Activated CD8-positive, alpha-beta T cell treated with anti-CD3 and anti-CD28 coated beads, Interleukin-2, amount 10 ng/mL, durations not matched to agents 7 days and 5 days (primary cell): ENCODE data around the gene SPTB. TPM values are rescaled to one million over a fixed set of nuclear protein-coding genes. Genes with fewer than 3 reads are reported as not detected.

Experiments used
- ATAC-seq: fragments of 150-1000 bp; cut with Tn5 transposase; one replicate; pipeline ENCODE4 v1.10.0; 2021; ENCODE audit warnings: moderate library complexity
- CTCF ChIA-PET: fragments of 350-600 bp; sonication (Branson Sonifier 250); formaldehyde crosslinking; loops from one replicate; lab custom pipeline; 2021; ENCODE audit warnings: antibody characterized with exemption; lab: Charles Lee
- POLR2A ChIA-PET: fragments of 350-600 bp; sonication (Branson Sonifier 250); formaldehyde crosslinking; loops from one replicate; lab custom pipeline; 2021; ENCODE audit warnings: antibody characterized with exemption; lab: Charles Lee
- DNase-seq: peaks from one replicate; pipeline ENCODE4 v3.0.0-alpha.2; 2020
- H3K27ac Mint-ChIP-seq: one replicate; pipeline ENCODE4 v1.8.0; 2021; ENCODE audit warnings: mild to moderate bottlenecking, mixed read lengths
- H3K27me3 Mint-ChIP-seq: one replicate; pipeline ENCODE4 v1.8.0; 2021; ENCODE audit warnings: low read depth, mixed read lengths
- H3K36me3 Mint-ChIP-seq: one replicate; pipeline ENCODE4 v1.8.0; 2021; ENCODE audit warnings: low read depth, mixed read lengths
- H3K4me1 Mint-ChIP-seq: one replicate; pipeline ENCODE4 v1.8.0; 2021; ENCODE audit warnings: low read depth, mixed read lengths
- H3K4me3 Mint-ChIP-seq: one replicate; pipeline ENCODE4 v1.8.0; 2021; ENCODE audit warnings: mild to moderate bottlenecking, mixed read lengths
- H3K9me3 Mint-ChIP-seq: one replicate; pipeline ENCODE4 v1.8.0; 2022; ENCODE audit warnings: mixed read lengths; ENCODE audit not compliant: insufficient read depth
- total RNA-seq, 2 experiments: library from RNA; stranded (reverse); gene quantifications; one replicate each; pipeline ENCODE4 v1.2.3, GENCODE V29; 2021

Gene SPTB
- total RNA-seq, 2 experiments from 2014 or later = not detected

- no peaks in the 10 kb centered on the region for H3K36me3 Mint-ChIP-seq
- no peaks in the 10 kb centered on the region for H3K9me3 Mint-ChIP-seq
- peak overlapping the region; percentile 47 for H3K27ac Mint-ChIP-seq
- ChIA-PET CTCF (interaction anchor here (1.4 kb wide), 1 partner anchor 9 kb away, joined by 4 read pairs; no protein-coding TSS in a partner anchor), POLR2A (no interaction called here)
- no peak overlapping the region for H3K4me3 Mint-ChIP-seq
- peaks cover 13% of the 10 kb centered on the region for H3K4me1 Mint-ChIP-seq
- ATAC-seq (peak; percentile 59), DNase-seq (peak; percentile 39)
- peaks cover 16% of the 10 kb centered on the region for H3K27me3 Mint-ChIP-seq
These were observed 123.9 kb downstream of the SPTB start for GRCh38 chr14:64755781-64756221.

- Mint-ChIP-seq H3K27ac (no peak overlapping the region), H3K4me1 (peaks cover 13% of the 10 kb centered on the region), H3K36me3 (no peaks in the 10 kb centered on the region), H3K27me3 (peaks cover 15% of the 10 kb centered on the region), H3K4me3 (no peak overlapping the region), H3K9me3 (no peaks in the 10 kb centered on the region)
- ChIA-PET CTCF (interaction anchor here (1.4 kb wide), 1 partner anchor 10 kb away, joined by 4 read pairs; no protein-coding TSS in a partner anchor), POLR2A (no interaction called here)
- DNase-seq (no peak), ATAC-seq (no peak)
These were observed 125.0 kb downstream of the SPTB start for GRCh38 chr14:64754685-64755084.

- no peaks in the 10 kb centered on the region for H3K9me3 Mint-ChIP-seq
- ATAC-seq (no peak), DNase-seq (no peak)
- POLR2A ChIA-PET = no interaction called here
- no peak overlapping the region for H3K27ac Mint-ChIP-seq
- CTCF ChIA-PET = no interaction called here
- peaks cover 13% of the 10 kb centered on the region for H3K4me1 Mint-ChIP-seq
- no peaks in the 10 kb centered on the region for H3K36me3 Mint-ChIP-seq
- H3K27me3 Mint-ChIP-seq = peaks cover 15% of the 10 kb centered on the region
- H3K4me3 Mint-ChIP-seq = no peak overlapping the region
These were observed 125.7 kb downstream of the SPTB start for GRCh38 chr14:64753999-64754398.

- DNase-seq = no peak
These were observed 126.3 kb downstream of the SPTB start for GRCh38 chr14:64753374-64753773.

GRCh38 chr14:64752909-64753308, 126.8 kb downstream of the SPTB start:
- POLR2A ChIA-PET = no interaction called here
- CTCF ChIA-PET = interaction anchor here (1.8 kb wide), 1 partner anchor 8 kb away, joined by 6 read pairs; no protein-coding TSS in a partner anchor
- ATAC-seq (no peak), DNase-seq (no peak)
- Mint-ChIP-seq H3K27ac (no peak overlapping the region), H3K4me1 (peaks cover 7% of the 10 kb centered on the region), H3K36me3 (no peaks in the 10 kb centered on the region), H3K4me3 (no peak overlapping the region), H3K9me3 (no peaks in the 10 kb centered on the region), H3K27me3 (peaks cover 13% of the 10 kb centered on the region)

More at GRCh38 chr14:64753374-64753773, 126.3 kb downstream of the SPTB start:
- ATAC-seq = no peak
- no peak overlapping the region for H3K4me3 Mint-ChIP-seq
- H3K27ac Mint-ChIP-seq = no peak overlapping the region
- peaks cover 7% of the 10 kb centered on the region for H3K4me1 Mint-ChIP-seq
- no peaks in the 10 kb centered on the region for H3K9me3 Mint-ChIP-seq
- ChIA-PET CTCF (no interaction called here), POLR2A (no interaction called here)
- peaks cover 13% of the 10 kb centered on the region for H3K27me3 Mint-ChIP-seq
- H3K36me3 Mint-ChIP-seq = no peaks in the 10 kb centered on the region

- Mint-ChIP-seq H3K36me3 (no peaks in the 10 kb centered on the region), H3K4me1 (no peaks in the 10 kb centered on the region), H3K4me3 (no peak overlapping the region), H3K27ac (no peak overlapping the region), H3K9me3 (no peaks in the 10 kb centered on the region), H3K27me3 (peaks cover 5% of the 10 kb centered on the region)
- ATAC-seq (peak; percentile 19), DNase-seq (no peak)
- ChIA-PET CTCF (interaction anchor here (1.2 to 1.4 kb wide), 2 partner anchors 77 to 107 kb away, joined by 3 to 4 read pairs; no protein-coding TSS in a partner anchor), POLR2A (no interaction called here)
These were observed 130.6 kb downstream of the SPTB start for GRCh38 chr14:64748995-64749714.

- H3K4me1 Mint-ChIP-seq = no peaks in the 10 kb centered on the region
- no peaks in the 10 kb centered on the region for H3K9me3 Mint-ChIP-seq
- H3K27me3 Mint-ChIP-seq = peaks cover 2% of the 10 kb centered on the region
- POLR2A ChIA-PET = no interaction called here
- CTCF ChIA-PET = no interaction called here
- H3K27ac Mint-ChIP-seq = no peak overlapping the region
- DNase-seq (no peak), ATAC-seq (no peak)
- no peaks in the 10 kb centered on the region for H3K36me3 Mint-ChIP-seq
- no peak overlapping the region for H3K4me3 Mint-ChIP-seq
These were observed 131.2 kb downstream of the SPTB start for GRCh38 chr14:64748521-64748920.

- peaks cover 2% of the 10 kb centered on the region for H3K27me3 Mint-ChIP-seq
- H3K9me3 Mint-ChIP-seq = no peaks in the 10 kb centered on the region
- no peaks in the 10 kb centered on the region for H3K36me3 Mint-ChIP-seq
- no peak overlapping the region for H3K4me3 Mint-ChIP-seq
- DNase-seq = no peak
- POLR2A ChIA-PET = no interaction called here
- no peak overlapping the region for H3K27ac Mint-ChIP-seq
- ATAC-seq = no peak
- H3K4me1 Mint-ChIP-seq = no peaks in the 10 kb centered on the region
- CTCF ChIA-PET = no interaction called here
These were observed 132.4 kb downstream of the SPTB start for GRCh38 chr14:64747327-64747726.

GRCh38 chr14:64746298-64747250, 133.1 kb downstream of the SPTB start:
- Mint-ChIP-seq H3K9me3 (no peaks in the 10 kb centered on the region), H3K4me3 (no peak overlapping the region), H3K27me3 (peaks cover 2% of the 10 kb centered on the region), H3K27ac (peak overlapping the region; percentile 34), H3K36me3 (no peaks in the 10 kb centered on the region), H3K4me1 (no peaks in the 10 kb centered on the region)
- CTCF ChIA-PET = no interaction called here
- ATAC-seq (no peak), DNase-seq (no peak)
- POLR2A ChIA-PET = no interaction called here

- DNase-seq = no peak
- H3K27ac Mint-ChIP-seq = no peak overlapping the region
- no peaks in the 10 kb centered on the region for H3K9me3 Mint-ChIP-seq
- no peak for ATAC-seq
- H3K36me3 Mint-ChIP-seq = no peaks in the 10 kb centered on the region
- ChIA-PET CTCF (no interaction called here), POLR2A (no interaction called here)
- H3K4me3 Mint-ChIP-seq = no peak overlapping the region
- H3K4me1 Mint-ChIP-seq = no peaks in the 10 kb centered on the region
- H3K27me3 Mint-ChIP-seq = peaks cover 2% of the 10 kb centered on the region
These were observed 134.1 kb downstream of the SPTB start for GRCh38 chr14:64745511-64746091.

- no peak overlapping the region for H3K27ac Mint-ChIP-seq
- no peak overlapping the region for H3K4me3 Mint-ChIP-seq
- H3K36me3 Mint-ChIP-seq = no peaks in the 10 kb centered on the region
- CTCF ChIA-PET = no interaction called here
- peaks cover 2% of the 10 kb centered on the region for H3K27me3 Mint-ChIP-seq
- POLR2A ChIA-PET = no interaction called here
- no peak for ATAC-seq
- H3K4me1 Mint-ChIP-seq = no peaks in the 10 kb centered on the region
- no peak for DNase-seq
- no peaks in the 10 kb centered on the region for H3K9me3 Mint-ChIP-seq
These were observed 136.6 kb downstream of the SPTB start for GRCh38 chr14:64743061-64743460.
